CD4-positive, alpha-beta T cell treated with Interleukin-1 beta for 1 hour (primary cell): ENCODE data around the gene TCAIM.
A peak's percentile ranks its signal among the peaks of the same experiment; 100 is the strongest.
"Not testable (repeated sequence)": the region's sequence is repeated elsewhere in the genome, so short reads cannot be mapped to it uniquely, and the experiment has no call there.

Experiments
- DNase-seq, 2 donors: peaks; one replicate each; pipeline ENCODE4 v3.0.0-alpha.2; 2020 to 2022

The TCAIM gene

GRCh38 chr3:44416031-44417030, 77.8 kb downstream of the TCAIM start:
- DNase-seq, result no peak

DNA sequence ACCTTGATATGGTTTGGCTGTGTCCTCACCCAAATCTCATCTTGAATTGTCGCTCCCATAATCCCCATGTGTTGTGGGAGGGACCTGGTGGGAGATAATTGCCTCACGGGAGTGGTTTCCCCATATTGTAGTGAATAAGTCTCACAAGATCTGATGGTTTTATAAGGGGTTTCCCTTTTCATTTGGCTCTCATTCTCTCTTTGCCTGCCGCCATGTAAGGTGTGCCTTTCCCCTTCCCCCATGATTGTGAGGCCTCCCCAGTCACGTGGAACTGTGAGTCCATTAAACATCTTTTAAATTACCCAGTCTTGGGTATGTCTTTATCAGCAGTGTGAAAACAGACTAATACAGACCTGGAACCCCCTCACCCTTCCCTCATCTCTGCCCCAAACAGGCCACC, 79.6 kb downstream of the TCAIM start:
- not testable (repeated sequence) for DNase-seq

DNA sequence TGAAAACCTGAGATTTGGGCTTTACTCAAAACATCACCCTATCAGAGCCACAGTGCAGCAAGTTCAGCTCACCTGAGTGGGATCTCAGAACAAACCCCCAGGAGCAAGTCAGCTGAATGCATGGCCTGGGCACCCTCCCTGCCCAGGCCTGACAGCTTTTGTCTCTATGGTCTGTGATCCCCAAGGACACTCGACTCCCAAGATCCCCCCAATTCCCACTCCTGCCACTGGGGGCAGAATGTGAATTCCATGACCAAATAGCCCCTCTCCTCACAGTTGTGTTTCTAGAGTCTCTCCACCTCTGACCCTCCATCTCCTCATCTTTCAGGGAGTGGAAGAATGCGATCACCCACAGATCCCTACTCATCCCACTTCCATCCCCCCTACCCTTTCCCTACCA, 80.0 kb downstream of the TCAIM start:
- no peak for DNase-seq

DNA sequence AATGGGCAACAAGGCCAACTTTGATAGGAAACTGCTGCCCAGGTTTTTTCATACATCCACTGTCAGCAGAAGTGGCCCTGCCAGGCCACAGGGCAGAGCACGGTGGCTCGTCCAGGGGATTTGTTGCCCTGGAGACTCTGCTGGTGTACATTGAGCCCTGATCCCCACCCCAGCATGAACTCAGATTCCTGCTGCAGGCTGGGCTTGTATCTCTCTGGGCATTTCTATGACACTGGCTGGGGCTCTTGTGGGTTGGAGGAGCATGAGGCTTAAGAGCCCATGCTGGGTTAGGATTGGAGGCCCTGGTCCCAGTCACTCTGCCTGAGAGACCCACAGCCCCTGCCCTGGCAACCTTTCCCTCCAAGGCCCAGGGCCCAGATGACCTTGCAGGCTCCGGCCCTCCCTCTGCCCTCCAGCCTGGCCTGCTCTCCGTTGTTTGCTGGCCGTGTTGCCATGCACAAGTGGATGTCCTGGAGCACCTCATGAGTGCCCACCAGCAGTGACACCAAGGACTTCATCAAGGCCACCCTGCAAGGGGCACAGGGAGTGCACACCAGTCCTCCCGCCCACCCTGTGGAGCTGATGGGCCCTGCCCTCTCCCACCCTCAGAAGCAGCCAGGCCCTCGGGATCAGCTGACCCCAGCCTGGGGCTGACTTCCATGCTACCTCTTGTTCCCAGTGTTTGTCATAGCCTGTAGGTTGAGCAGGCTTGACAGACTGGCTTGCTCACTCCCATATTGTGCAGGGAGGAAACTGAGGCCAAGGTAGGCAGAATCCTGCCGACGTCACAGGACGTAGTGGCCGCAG, 80.8 kb downstream of the TCAIM start:
- DNase-seq, result no peak

DNA sequence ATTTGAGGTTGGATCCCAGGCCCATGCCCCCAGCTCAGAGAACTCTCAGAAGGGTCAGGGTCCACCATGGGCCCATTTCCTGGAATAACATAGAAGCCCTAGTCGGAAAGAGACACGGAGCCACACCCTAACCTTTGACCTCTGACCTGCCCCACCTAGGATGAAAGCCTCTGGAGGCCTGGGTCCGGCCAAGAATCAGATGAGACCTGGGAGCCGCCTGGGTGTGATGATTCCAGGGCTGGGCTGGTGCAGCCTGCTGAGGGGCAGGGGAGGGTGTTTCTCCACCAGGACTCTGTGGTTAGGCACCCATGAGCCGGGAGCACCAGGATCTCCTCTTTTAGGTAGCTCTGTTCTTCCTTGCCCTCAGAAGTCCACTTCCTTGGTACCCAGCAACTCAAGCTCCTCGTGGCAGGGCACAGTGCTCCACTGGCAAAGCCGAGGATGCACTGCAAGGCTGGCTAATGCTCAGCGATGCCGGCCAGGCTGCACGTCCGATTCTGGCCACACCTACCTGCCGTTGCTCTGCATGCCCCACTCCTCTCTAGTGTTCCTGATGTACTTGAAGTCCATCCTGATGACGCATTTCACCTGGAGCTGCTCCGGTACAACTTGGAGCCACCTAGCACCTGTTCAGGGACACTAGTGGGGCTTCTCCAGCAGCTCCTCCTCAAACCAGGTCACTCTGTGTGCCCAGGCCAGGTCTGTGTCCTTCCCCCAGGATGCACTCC, 81.5 kb downstream of the TCAIM start:
- no peak for DNase-seq

GRCh38 chr3:44420676-44421075, 82.1 kb downstream of the TCAIM start:
- no peak for DNase-seq

DNA sequence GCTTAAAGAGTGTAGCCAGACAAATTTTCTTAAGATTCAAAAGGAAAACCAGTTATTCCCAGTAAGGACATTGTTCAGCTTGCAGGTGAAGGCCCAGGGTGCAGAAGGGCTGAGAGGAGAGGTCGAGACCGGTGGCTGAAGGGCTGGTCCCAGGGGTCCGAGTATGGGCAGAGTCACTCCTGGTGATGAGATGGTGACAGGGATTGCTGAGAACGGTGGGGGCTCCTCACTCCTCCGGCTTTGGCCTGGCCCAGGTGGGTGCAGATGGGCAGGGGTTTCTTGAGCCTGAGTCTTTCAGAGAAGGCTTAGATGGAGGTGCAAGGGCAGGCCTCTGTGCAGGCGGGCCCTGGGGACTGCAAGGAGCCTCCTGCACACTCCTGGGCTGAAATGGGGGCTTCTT, 82.7 kb downstream of the TCAIM start:
- no peak for DNase-seq

- DNase-seq, result no peak
Measured at GRCh38 chr3:44424758-44425157, 86.2 kb downstream of the TCAIM start.

DNA sequence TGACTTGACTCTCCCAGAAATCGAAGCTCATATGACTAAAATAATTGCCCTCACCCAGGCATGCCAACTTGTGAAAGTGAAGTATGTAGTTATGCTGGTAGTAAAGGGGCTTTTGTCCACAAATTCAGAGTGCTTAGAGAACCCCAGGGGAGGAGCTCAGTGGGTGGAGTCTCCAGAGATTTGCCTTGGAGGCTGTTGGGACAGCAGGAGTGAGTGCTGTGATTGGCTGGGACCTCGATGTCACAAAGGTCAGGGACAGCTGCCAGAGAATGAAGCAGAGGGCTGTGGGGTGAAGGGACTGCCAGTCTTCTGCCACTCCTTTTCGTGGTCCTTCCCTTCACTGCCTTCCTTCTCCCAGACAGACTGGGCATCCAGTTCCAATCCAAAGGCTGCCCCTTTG, 89.1 kb downstream of the TCAIM start:
- DNase-seq, result no peak

- no peak for DNase-seq
Measured at GRCh38 chr3:44428910-44429309, 90.3 kb downstream of the TCAIM start.

GRCh38 chr3:44429459-44429858, 90.9 kb downstream of the TCAIM start:
- DNase-seq, result no peak

GRCh38 chr3:44430466-44430865, 91.9 kb downstream of the TCAIM start:
- no peak for DNase-seq

GRCh38 chr3:44434834-44435510, 96.4 kb downstream of the TCAIM start:
- DNase-seq, result no peak

DNA sequence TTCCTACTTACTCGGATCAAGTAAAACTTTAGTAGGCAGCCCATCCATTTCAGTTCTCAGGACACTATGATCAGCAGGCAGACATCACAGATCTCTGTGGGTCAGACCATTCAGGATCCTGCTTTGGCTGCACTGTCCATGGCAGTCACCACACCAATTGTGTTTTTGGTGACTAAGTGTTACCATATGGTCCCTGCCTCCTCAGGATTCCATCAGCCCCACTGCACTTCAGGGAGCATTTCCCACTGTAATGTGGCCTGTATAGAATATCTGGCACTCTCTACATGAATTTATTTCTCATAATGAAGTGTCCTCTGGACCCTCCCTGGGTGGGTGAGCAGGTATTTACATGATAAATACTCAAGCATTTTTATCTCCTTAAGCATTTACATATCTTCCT, 97.6 kb downstream of the TCAIM start:
- DNase-seq, result no peak

GRCh38 chr3:44437800-44438199, 99.2 kb downstream of the TCAIM start:
- no peak for DNase-seq

DNA sequence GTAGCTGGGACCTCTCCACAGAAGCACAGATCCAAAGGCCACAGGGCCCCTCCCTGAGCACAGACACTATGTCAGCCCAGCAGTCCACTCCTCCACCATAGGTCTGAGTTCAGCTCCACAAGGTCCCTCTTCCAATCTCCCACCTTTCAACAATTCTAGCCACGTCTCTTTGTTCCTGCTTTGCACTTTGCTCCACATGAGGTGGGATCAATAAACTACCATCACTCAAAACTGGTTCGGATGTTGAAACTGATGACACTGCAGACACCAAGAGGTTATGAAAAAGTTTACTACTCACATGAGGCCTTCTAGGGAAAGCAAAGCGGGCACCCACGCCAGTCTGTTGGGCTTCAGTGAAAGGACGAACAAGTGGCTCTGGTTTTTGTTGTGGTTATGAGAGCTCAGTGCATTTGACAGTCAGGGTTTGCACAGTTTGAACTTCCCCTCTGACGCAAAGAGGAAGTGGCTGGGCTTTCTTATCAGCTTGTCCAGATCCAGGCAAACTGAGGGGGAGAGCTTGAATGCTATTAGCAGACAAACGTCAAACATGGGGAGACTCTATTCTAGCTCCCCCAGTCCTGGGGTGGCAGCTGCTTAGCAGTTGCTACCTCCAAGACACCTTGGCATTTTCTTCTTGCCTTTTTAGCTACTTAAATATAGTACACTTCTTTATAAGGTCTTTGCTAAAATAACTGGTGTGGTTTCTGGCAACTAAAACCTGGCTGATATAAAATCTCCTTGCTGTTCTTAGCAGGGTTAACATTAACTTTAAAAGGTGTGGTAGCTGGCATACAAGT, 101.1 kb downstream of the TCAIM start:
- peak; percentile 73 to 86 for DNase-seq

- no peak for DNase-seq
Measured at GRCh38 chr3:44442596-44443309, 104.2 kb downstream of the TCAIM start.

GRCh38 chr3:44444437-44444836, 105.9 kb downstream of the TCAIM start:
- no peak for DNase-seq

GRCh38 chr3:44444896-44445691, 106.5 kb downstream of the TCAIM start:
- no peak for DNase-seq

DNA sequence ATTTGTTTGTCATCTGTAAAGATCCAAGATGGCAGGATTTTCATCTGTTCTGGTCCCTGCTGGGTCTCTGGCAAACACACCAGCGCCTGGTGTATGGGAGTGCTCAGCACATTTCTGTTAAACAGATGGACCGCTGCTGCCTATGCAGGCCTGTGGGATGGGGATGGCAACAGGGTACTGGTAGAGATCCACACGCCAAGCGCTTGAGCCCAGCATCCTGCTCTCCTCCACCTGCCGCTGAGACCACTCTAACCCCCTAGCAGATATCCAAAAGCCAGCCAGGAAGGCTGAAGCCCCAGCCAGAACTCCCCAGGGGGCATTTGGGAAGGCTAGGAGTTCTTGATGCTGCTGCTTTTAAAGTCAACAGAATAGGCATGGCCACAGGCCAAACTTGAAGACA, 107.2 kb downstream of the TCAIM start:
- DNase-seq, result no peak
